AG10803 (cell line): ENCODE data around the gene LMX1B.
"Not testable (repeated sequence)": the region's sequence is repeated elsewhere in the genome, so short reads cannot be mapped to it uniquely, and the experiment has no call there.

ENCODE experiments used
- DNase-seq: peaks from one replicate; pipeline ENCODE4 v3.0.0; 2010; ENCODE audit warnings: low read depth
- H3K4me3 ChIP-seq: 2 replicates; pipeline ENCODE4 v1.5.1; 2011; ENCODE audit warnings: mild to moderate bottlenecking, low read length, control low read depth
- TF ChIP-seq, protein P1 (sequence below): conservative IDR thresholded peaks from 2 replicates; pipeline ENCODE4 v1.5.1; 2011; ENCODE audit warnings: mild to moderate bottlenecking, low read length, control low read depth, inconsistent platforms

The LMX1B gene

DNA sequence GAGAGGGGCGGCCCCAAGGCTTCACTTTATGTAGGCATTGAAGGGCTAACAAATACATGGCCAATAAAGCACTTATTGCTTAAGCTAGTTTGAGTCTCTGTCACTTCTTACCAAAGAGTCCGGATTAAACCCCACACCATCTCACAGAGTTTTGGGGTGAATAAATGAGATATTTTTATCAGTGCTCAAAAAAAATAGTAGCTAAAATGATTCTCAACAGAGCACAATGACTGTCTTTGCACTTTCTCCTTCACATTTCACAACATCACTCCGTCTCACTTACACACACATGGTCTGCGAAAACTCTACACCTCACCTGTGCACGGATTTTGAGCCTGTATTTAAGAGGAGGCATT lies 92.9 kb downstream of the LMX1B start:
- no peak overlapping the region for H3K4me3 ChIP-seq
- DNase-seq, result no peak
- TF ChIP-seq, protein P1, sequence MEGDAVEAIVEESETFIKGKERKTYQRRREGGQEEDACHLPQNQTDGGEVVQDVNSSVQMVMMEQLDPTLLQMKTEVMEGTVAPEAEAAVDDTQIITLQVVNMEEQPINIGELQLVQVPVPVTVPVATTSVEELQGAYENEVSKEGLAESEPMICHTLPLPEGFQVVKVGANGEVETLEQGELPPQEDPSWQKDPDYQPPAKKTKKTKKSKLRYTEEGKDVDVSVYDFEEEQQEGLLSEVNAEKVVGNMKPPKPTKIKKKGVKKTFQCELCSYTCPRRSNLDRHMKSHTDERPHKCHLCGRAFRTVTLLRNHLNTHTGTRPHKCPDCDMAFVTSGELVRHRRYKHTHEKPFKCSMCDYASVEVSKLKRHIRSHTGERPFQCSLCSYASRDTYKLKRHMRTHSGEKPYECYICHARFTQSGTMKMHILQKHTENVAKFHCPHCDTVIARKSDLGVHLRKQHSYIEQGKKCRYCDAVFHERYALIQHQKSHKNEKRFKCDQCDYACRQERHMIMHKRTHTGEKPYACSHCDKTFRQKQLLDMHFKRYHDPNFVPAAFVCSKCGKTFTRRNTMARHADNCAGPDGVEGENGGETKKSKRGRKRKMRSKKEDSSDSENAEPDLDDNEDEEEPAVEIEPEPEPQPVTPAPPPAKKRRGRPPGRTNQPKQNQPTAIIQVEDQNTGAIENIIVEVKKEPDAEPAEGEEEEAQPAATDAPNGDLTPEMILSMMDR, result no peak

DNA sequence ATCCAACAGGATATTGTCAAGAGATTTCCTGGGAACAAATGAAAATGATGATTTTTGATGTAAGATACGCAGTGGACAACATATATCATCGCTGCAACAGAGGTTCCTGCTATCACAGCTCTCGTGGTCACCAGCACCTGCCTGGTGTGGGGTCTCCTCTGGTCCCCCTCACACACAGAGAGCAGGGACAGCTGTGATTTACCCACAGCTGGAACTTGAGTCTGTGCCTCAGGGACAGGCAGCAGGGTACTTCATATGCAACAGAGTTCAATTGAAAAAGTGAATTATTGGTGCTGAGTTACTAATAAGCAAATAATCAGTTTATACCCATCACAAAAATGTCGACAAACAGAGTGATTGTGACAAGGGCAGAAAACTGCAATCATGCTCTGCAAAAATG lies 93.4 kb downstream of the LMX1B start:
- TF ChIP-seq, protein P1, result no peak
- DNase-seq, result no peak
- H3K4me3 ChIP-seq, result no peak overlapping the region

DNA sequence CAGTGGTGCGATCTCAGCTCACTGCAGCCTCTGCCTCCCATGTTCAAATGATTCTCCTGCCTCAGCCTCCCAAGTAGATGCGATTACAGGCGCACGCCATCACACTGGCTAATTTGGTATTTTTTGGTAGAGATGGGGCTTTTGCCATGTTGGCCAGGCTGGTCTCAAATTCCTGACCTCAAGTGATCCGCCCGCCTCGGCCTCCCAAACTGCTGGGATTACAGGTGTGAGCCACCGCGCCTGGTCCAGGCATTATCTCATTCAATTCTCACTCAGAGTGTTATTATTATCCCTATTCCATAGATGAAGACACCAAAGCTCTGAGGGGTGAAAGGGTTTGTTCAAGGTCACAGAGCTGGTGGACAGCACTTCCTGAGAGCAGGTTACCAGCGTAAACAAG lies 94.0 kb downstream of the LMX1B start:
- H3K4me3 ChIP-seq, DNase-seq: not testable (repeated sequence)

DNA sequence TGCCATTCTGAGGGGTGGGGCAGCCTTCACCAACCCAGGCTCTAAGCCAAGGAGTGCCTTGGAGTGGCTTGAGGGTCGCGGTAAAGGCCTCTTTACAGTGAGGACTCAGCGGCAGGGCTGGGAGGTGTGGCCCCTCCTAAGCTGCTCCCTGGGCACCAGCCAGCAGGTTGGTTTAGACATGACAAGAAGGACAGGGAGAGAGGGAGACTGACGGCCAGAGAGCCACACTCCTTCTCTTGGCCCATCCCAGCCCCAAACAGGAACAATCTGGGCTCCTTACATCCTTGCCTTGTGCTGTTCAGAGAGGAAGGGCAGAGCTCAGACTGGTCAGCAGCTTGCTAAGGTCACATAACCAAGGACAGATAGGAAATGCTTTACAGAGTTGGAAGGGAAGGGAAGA lies 94.5 kb downstream of the LMX1B start:
- TF ChIP-seq, protein P1, result no peak
- DNase-seq, result no peak
- no peak overlapping the region for H3K4me3 ChIP-seq

DNA sequence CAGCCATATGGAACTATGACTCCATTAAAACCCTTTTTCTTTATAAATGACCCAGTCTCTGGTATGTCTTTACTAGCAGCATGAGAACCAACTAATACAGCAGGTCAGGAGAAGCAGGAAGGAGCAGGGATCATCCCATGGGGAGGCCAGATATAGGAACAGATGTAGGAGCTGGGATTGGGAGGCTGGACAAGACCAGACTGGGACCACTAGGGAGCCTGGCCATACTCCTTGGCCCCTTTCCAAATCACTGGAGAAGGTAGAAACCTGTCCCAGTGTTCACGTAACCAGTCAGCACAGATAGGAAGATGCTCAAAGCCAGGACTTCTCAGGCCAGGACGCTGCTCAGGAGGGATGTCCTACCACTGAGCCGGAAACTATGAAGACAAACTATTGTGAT lies 95.5 kb downstream of the LMX1B start:
- DNase-seq, result no peak

DNA sequence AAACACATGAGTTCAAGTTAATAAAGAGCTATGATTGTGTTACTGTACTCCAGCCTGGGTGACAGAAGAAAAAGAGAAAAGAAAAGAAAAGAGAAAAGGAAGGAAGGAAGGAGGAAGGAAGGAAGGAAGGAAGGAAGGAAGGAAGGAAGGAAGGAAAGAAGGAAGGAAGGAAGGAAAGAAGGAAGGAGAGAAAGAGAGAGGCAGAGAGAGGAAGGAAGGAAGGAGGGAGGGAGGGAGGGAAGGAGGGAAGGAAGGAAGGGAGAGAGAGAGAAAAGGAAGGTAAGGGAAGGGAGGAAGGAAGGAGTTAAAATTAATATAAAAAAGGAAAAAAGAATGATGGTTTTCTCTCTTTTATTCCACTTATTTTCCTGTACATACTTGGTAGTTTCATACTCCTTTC lies 101.7 kb downstream of the LMX1B start:
- DNase-seq, result no peak
- TF ChIP-seq, protein P1, result no peak
- no peak overlapping the region for H3K4me3 ChIP-seq

More for the DNA sequence above, 95.5 kb downstream of the LMX1B start:
- TF ChIP-seq, protein P1, result no peak
- no peak overlapping the region for H3K4me3 ChIP-seq

DNA sequence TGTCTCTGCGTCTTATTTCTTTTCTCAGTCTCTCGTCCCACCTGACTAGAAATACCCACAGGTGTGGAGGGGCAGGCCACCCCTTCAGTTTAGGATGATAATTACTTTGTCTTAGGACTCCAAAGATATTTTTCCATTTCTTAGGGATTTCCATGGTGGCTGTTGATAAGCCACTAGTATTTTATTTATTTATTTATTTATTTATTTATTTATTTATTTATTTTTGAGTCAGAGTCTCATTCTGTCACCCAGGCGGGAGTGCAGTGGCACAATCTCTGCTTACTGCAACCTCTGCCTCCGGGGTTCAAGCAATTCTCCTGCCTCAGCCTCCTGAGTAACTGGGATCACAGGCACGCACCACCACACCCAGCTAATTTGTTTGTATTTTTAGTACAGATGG lies 103.7 kb downstream of the LMX1B start:
- DNase-seq, H3K4me3 ChIP-seq: not testable (repeated sequence)

DNA sequence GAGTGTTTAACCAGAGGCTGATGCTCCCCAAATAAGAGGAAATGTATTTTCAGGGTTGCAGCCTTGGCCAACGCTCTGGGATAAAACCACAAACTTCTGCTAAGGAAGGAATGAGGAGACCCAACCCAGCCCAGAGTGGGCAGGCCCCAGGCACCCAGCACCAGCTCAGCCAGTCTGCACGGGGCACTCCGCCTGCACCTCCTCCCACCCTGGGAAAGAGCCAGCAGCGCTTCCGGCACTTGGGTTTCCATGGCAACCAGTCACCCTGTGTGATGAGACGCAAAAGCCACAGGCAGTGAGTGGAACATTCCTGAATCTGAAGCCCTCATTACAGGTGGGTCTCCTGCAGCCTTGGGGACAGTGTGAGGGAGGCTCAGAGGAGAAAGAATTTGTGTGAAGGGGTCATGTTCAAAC lies 105.9 kb downstream of the LMX1B start:
- no peak overlapping the region for H3K4me3 ChIP-seq
- TF ChIP-seq, protein P1, result no peak
- DNase-seq, result peak; percentile 33

DNA sequence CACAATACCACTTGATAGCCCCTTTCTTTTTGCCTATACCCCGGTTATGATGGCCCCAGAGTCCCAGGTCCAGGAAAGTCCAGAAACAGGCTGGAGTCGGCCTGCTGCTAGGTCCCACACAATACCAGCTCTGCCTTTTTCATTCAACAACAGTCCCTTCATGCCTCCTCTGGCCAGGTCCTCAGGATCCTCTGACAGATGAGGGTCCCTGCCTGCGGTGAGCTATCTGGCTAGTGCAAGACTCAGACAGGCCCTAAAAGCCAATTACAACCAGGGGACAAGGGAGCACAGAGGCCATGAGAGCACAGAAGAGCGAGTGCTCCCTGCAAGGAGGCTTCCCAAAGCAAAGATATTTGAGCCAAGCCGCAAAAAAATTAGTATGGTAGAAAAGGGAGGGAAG lies 106.3 kb downstream of the LMX1B start:
- no peak overlapping the region for H3K4me3 ChIP-seq

More for the DNA sequence above, 106.3 kb downstream of the LMX1B start:
- DNase-seq, result no peak
- TF ChIP-seq, protein P1, result no peak
